ENCODE results near the gene BNIP2.
"Not testable (repeated sequence)": the region's sequence is repeated elsewhere in the genome, so short reads cannot be mapped to it uniquely, and the experiment has no call there.

BNIP2 gene

DNA sequence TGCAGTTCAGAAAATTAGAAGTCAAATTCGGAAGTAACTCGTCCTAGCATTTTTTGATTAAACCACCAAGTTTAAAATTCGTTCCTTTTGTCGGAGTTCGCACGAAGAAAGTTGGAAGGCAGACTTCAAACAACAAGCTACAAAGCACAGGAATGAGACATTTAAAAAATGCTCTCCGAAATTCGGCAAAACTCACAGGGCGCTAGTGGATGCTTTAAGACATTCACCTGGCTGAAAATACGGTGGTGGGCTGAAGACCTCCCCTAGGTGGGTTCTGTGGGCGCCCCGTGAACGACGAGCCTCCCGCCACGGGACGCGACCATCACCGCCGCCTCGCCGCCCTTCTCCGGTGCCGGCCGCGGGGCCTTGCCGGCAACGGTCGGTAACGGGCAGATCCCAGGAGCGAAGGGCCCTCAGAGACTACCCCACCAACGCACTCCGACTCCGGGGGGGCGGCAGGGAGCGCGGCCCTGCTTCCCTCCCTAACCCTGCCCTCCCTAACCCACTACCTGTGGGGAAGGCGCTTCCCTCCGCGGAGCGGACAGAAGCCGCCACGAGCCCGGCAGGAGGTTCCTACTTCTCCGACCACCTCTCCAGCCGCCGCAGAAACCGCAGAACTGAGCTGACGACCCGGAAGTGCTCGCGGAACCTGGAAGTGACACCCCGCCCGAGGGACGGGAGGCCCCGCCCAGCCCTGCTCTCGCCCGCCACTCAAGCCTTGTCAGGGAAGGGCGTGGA, 32.1 kb downstream of the BNIP2 start, which contains the start of gene GTF2A2:
GTF2A2 (minus strand) TSS at position 619 of the 738 bp plus-strand sequence. CDS start 5,238 bp downstream, outside the sequence.
- peak within 1 kb of the TSS; percentile 93 for H3K4me3 ChIP-seq (ENCODE audit: low read length)
- peaks cover 6% of the 10 kb centered on the region; the same call in 1 of the 2 replicates for H3K4me1 ChIP-seq (ENCODE audit: insufficient read depth, low read length)
- H3K9me3 ChIP-seq (ENCODE audit: insufficient read depth, low read depth, low read length), result no peaks in the 10 kb centered on the region; the same call in 1 of the 2 replicates
- H3K9ac ChIP-seq (ENCODE audit: low read depth, low read length), result peak within 1 kb of the TSS; percentile 89
- no peaks in the 10 kb centered on the region for H3K27me3 ChIP-seq (ENCODE audit: insufficient read depth, low read length)
- H3K36me3 ChIP-seq (ENCODE audit: insufficient read depth, low read depth, low read length), result peaks cover 50% of the 10 kb centered on the region
- H3K27ac ChIP-seq (ENCODE audit: low read length), result no peak within 1 kb of the TSS

DNA sequence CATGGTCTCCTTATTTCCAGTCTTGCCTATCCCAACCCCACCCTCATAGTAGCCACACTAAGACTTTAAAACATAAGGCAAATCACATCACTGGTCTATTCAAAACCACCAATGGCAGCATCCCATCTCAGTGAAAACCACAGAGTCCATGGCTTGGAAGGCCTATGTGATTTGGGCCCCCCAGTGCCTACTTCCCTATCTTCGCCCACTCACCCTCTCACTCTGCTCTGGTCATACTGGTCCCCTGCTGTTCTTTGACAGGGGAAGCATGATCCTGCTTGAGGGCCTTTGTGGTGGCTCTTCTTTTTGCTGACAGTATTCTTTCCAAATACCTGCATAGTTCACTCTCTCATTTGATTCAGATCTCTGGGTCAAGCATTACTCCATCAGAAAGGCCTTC, 35.1 kb downstream of the BNIP2 start:
- Histone ChIP-seq H3K4me1 (ENCODE audit: insufficient read depth, low read length) (peaks cover 6% of the 10 kb centered on the region; the same call in 1 of the 2 replicates), H3K4me3 (ENCODE audit: low read length) (no peak overlapping the region), H3K9me3 (ENCODE audit: insufficient read depth, low read depth, low read length) (no peaks in the 10 kb centered on the region; the same call in 1 of the 2 replicates), H3K9ac (ENCODE audit: low read depth, low read length) (no peak overlapping the region), H3K27ac (ENCODE audit: low read length) (no peak overlapping the region), H3K27me3 (ENCODE audit: insufficient read depth, low read length) (no peaks in the 10 kb centered on the region), H3K36me3 (ENCODE audit: insufficient read depth, low read depth, low read length) (peaks cover 60% of the 10 kb centered on the region)

DNA sequence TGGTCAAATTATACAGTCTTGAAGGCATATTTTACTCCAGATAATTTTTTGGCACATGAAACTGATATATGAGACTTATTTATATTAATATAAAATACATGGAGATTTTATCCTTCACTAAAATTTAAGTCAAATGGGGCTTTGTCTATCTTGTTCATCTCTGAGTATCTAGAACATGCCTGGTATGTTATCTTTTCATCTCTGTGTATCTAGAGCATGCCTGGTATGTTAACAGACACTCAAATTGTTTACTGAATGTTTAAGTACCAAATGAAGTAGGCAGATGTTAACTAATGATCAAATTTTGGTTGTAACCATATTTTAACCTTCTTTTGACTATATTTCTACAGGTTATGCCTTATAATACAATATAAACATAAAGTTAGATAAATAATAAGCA, 39.5 kb downstream of the BNIP2 start:
- Histone ChIP-seq H3K27ac (ENCODE audit: low read length) (no peak overlapping the region), H3K9me3 (ENCODE audit: insufficient read depth, low read depth, low read length) (no peaks in the 10 kb centered on the region; the same call in 1 of the 2 replicates), H3K4me1 (ENCODE audit: insufficient read depth, low read length) (no peaks in the 10 kb centered on the region), H3K36me3 (ENCODE audit: insufficient read depth, low read depth, low read length) (peaks cover 89% of the 10 kb centered on the region), H3K27me3 (ENCODE audit: insufficient read depth, low read length) (no peaks in the 10 kb centered on the region), H3K9ac (ENCODE audit: low read depth, low read length) (no peak overlapping the region), H3K4me3 (ENCODE audit: low read length) (no peak overlapping the region)

DNA sequence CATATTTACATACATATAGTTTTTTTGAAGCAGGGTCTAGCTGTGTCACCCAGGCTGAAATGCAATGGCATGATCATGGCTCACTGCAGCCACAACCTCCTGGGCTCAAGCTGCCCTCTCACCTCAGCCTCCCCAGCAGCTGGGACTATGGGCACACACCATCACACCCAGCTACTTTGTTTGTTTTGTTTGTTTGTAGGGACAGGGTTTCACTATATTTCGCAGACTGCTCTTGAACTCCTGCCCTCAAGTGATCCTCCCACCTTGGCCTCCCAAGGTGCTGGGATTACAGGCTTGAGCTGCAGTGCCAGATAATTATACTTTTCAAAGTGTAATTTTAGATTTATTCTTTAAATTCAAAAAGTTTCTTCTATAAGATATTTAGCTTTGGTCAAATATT, 42.0 kb downstream of the BNIP2 start:
- H3K27me3 ChIP-seq (ENCODE audit: insufficient read depth, low read length), result no peaks in the 10 kb centered on the region
- H3K4me1 ChIP-seq (ENCODE audit: insufficient read depth, low read length), result no peaks in the 10 kb centered on the region
- H3K9me3 ChIP-seq (ENCODE audit: insufficient read depth, low read depth, low read length), result no peaks in the 10 kb centered on the region
- H3K9ac ChIP-seq (ENCODE audit: low read depth, low read length), result no peak overlapping the region
- H3K27ac ChIP-seq (ENCODE audit: low read length), result no peak overlapping the region
- H3K36me3 ChIP-seq (ENCODE audit: insufficient read depth, low read depth, low read length), result peaks cover 74% of the 10 kb centered on the region
- H3K4me3 ChIP-seq (ENCODE audit: low read length), result no peak overlapping the region

DNA sequence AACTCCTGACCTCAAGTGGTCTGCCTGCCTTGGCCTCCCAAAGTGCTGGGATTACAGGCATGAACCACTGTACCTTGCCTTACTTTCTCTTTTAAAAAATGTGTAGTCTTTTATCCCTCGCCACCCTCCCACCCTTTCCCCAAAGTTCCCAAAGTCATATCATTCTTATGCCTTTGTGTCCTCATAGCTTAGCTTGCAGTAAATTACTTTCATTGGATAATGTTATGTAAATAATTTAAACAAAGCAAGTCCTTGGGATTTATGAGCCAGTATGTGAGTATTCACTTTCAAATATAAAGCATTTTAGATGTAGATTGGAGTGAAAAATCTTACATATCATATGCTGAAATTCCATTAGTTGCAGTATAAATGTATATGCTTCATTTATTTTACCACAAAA, 42.8 kb downstream of the BNIP2 start:
- H3K27me3 ChIP-seq (ENCODE audit: insufficient read depth, low read length), result no peaks in the 10 kb centered on the region
- H3K9me3 ChIP-seq (ENCODE audit: insufficient read depth, low read depth, low read length), result no peaks in the 10 kb centered on the region
- no peak overlapping the region for H3K27ac ChIP-seq (ENCODE audit: low read length)
- no peak overlapping the region for H3K9ac ChIP-seq (ENCODE audit: low read depth, low read length)
- H3K36me3 ChIP-seq (ENCODE audit: insufficient read depth, low read depth, low read length), result peaks cover 74% of the 10 kb centered on the region
- H3K4me3 ChIP-seq (ENCODE audit: low read length), result no peak overlapping the region
- H3K4me1 ChIP-seq (ENCODE audit: insufficient read depth, low read length), result no peaks in the 10 kb centered on the region

DNA sequence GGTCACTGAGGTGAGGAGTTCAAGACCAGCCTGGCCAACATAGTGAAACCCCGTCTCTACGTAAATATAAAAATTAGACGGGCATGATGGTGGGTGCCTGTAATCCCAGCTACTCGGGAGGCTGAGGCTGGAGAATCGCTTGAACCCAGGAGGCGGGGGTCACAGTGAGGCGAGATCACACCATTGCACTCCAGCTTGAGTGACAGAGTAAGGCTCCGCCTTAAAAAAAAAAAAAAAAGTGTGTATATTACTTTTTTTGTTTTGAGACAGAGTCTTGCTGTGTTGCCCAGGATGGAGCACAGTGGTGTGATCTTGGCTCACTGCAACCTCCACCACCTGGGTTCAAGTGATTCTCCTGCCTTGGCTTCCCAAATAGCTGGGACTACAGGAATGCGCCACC, 43.3 kb downstream of the BNIP2 start:
- H3K36me3 ChIP-seq (ENCODE audit: insufficient read depth, low read depth, low read length), result peaks cover 74% of the 10 kb centered on the region
- H3K9ac ChIP-seq (ENCODE audit: low read depth, low read length); H3K4me3 ChIP-seq (ENCODE audit: low read length); H3K9me3 ChIP-seq (ENCODE audit: insufficient read depth, low read depth, low read length); H3K27ac ChIP-seq (ENCODE audit: low read length); H3K4me1 ChIP-seq (ENCODE audit: insufficient read depth, low read length); H3K27me3 ChIP-seq (ENCODE audit: insufficient read depth, low read length): not testable (repeated sequence)

DNA sequence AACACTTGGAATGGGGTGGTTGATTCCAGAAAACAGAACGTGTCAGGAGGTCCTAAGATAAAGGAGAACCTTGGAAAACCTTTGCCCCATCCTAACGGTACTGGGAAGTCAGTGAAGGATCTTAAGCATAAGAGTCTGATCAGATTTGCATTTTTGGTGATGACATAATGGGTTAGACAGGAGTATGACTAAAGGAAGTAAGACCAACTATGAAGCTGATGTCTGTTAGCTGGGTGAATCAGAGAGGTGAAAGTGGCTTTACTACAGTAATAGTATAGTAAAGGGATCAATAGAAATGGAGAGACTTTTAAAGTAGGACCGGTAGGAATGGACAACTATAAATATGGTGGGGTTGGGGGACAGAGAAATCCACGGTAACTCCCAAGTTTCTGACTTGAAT, 44.4 kb downstream of the BNIP2 start:
- Histone ChIP-seq H3K27ac (ENCODE audit: low read length) (no peak overlapping the region), H3K4me1 (ENCODE audit: insufficient read depth, low read length) (no peaks in the 10 kb centered on the region), H3K36me3 (ENCODE audit: insufficient read depth, low read depth, low read length) (peaks cover 74% of the 10 kb centered on the region), H3K9ac (ENCODE audit: low read depth, low read length) (no peak overlapping the region), H3K27me3 (ENCODE audit: insufficient read depth, low read length) (no peaks in the 10 kb centered on the region), H3K4me3 (ENCODE audit: low read length) (no peak overlapping the region), H3K9me3 (ENCODE audit: insufficient read depth, low read depth, low read length) (no peaks in the 10 kb centered on the region)

DNA sequence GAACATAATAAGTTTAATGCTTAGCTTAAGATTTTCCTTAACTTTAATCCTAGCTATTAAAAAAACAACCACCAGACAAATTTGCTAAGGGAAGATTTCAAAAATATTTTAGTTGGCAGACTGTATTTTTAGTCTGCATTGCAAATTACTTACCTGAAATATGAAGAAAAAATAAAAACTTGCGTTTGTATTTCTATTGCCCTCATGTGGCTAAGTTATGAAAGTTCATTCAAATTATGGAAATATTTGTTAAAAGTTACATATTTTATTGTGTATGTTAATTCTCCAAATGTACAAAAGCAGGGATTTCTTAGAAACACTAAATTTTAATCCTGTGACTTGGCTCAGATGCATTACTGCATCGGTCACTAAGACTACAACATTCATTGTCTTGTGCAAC, 46.8 kb downstream of the BNIP2 start:
- Histone ChIP-seq H3K4me3 (ENCODE audit: low read length) (no peak overlapping the region), H3K4me1 (ENCODE audit: insufficient read depth, low read length) (no peaks in the 10 kb centered on the region), H3K9me3 (ENCODE audit: insufficient read depth, low read depth, low read length) (no peaks in the 10 kb centered on the region), H3K27me3 (ENCODE audit: insufficient read depth, low read length) (no peaks in the 10 kb centered on the region), H3K27ac (ENCODE audit: low read length) (no peak overlapping the region), H3K36me3 (ENCODE audit: insufficient read depth, low read depth, low read length) (peaks cover 75% of the 10 kb centered on the region), H3K9ac (ENCODE audit: low read depth, low read length) (no peak overlapping the region)

DNA sequence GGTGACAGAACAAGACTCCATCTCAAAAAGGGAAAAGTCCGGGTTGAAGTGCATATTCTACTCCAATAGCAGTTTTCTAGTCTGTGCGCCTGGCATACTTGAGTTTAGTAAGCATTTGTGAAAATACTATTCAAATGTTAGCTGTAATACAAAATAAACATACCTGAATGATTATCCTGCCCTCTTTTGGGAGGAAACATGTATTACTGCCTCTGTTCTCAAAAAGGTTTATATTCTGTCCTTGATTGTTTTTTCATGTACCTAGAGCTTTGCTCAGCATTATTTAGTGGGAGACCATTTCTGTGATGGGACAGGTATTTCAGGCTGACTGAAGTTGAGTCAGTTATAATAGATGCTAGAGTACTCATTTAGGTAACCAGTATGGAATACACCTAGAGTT, 51.6 kb downstream of the BNIP2 start:
- not testable (repeated sequence) for H3K4me1 ChIP-seq (ENCODE audit: insufficient read depth, low read length); H3K4me3 ChIP-seq (ENCODE audit: low read length); H3K27ac ChIP-seq (ENCODE audit: low read length); H3K27me3 ChIP-seq (ENCODE audit: insufficient read depth, low read length); H3K9me3 ChIP-seq (ENCODE audit: insufficient read depth, low read depth, low read length); H3K9ac ChIP-seq (ENCODE audit: low read depth, low read length)
- H3K36me3 ChIP-seq (ENCODE audit: insufficient read depth, low read depth, low read length), result peaks cover 47% of the 10 kb centered on the region

DNA sequence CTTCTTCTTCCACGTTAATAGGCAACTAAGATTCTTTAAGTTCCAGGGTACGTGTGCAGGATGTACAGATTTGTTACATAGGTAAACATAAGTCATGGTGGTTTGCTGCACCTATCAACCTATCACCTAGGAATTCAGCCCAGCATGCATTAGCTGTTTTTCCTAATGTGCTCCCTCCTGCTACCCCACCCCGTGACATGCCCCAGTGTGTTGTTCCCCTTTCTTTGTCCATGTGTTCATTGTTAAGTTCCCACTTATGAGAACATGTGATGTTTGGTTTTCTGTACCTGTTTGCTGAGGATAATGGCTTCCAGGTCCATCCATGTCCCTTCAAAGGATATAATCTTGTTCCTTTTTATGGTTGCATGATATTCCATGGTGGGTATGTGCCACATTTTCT, 52.9 kb downstream of the BNIP2 start:
- Histone ChIP-seq H3K4me1 (ENCODE audit: insufficient read depth, low read length) (no peaks in the 10 kb centered on the region), H3K9me3 (ENCODE audit: insufficient read depth, low read depth, low read length) (no peaks in the 10 kb centered on the region), H3K27me3 (ENCODE audit: insufficient read depth, low read length) (no peaks in the 10 kb centered on the region), H3K9ac (ENCODE audit: low read depth, low read length) (no peak overlapping the region), H3K4me3 (ENCODE audit: low read length) (no peak overlapping the region), H3K27ac (ENCODE audit: low read length) (no peak overlapping the region), H3K36me3 (ENCODE audit: insufficient read depth, low read depth, low read length) (peaks cover 33% of the 10 kb centered on the region)

DNA sequence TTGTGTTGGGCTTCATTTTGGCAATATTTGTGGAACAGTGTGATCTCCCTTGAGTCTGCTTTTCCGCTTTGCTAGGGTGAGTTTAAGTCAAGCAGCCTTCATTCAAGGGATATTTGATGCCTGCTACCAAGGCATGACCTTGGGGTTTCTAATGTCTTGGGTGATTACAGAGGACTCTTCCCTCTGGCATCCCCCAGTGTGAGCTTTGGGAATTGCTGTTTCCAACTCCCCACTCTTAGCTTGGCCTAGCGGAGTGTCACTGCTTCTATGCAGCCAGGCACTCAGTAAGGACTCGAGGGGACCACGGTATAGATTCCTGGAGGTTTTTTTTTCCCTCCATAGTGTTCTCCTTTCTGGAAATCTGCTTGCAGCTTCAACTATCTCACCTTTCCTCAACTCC, 56.4 kb downstream of the BNIP2 start:
- Histone ChIP-seq H3K27ac (ENCODE audit: low read length) (no peak overlapping the region), H3K4me3 (ENCODE audit: low read length) (no peak overlapping the region), H3K9ac (ENCODE audit: low read depth, low read length) (no peak overlapping the region), H3K4me1 (ENCODE audit: insufficient read depth, low read length) (no peaks in the 10 kb centered on the region), H3K27me3 (ENCODE audit: insufficient read depth, low read length) (no peaks in the 10 kb centered on the region), H3K9me3 (ENCODE audit: insufficient read depth, low read depth, low read length) (no peaks in the 10 kb centered on the region), H3K36me3 (ENCODE audit: insufficient read depth, low read depth, low read length) (0 out of 2 replicates have a peak, but pooled peaks cover 4% of the 10 kb centered on the region)

DNA sequence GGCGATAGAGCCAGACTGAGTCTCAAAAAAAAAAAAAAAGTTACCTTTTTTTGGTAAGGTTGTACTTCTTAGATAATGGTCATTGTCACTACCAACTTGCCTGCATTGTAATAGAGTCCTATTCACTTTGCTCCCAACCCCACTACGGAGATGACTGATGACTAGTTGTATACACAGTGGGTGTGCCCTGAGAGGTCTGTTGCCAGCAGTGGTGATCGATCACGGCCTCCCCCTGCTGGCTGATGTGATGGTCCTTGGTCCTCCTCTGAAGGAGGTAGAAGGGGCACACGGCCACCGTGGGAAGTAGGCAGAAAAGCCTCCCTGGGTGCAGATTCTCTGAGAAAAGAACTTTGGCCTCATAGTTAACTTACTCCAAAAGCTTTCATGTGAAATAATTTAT, 66.8 kb downstream of the BNIP2 start:
- no peaks in the 10 kb centered on the region; the same call in 1 of the 2 replicates for H3K27me3 ChIP-seq (ENCODE audit: insufficient read depth, low read length)
- H3K4me3 ChIP-seq (ENCODE audit: low read length), result no peak overlapping the region

More for the DNA sequence above, 66.8 kb downstream of the BNIP2 start:
- Histone ChIP-seq H3K9ac (ENCODE audit: low read depth, low read length) (no peak overlapping the region), H3K9me3 (ENCODE audit: insufficient read depth, low read depth, low read length) (no peaks in the 10 kb centered on the region), H3K4me1 (ENCODE audit: insufficient read depth, low read length) (no peaks in the 10 kb centered on the region), H3K36me3 (ENCODE audit: insufficient read depth, low read depth, low read length) (no peaks in the 10 kb centered on the region), H3K27ac (ENCODE audit: low read length) (no peak overlapping the region)
